Femur (tissue), 1 donor: ENCODE results near the gene CREB3L2.

ENCODE experiments used
- DNase-seq: peaks from one replicate; pipeline ENCODE4 v3.0.0-alpha.2; 2017

CREB3L2 gene

GRCh38 chr7:137893143-137893742, 108.6 kb downstream of the CREB3L2 start:
- no peak for DNase-seq

- no peak for DNase-seq
Measured at GRCh38 chr7:137891016-137891655, 110.8 kb downstream of the CREB3L2 start.

- DNase-seq, result peak; percentile 57
Measured at GRCh38 chr7:137890449-137890921, 111.4 kb downstream of the CREB3L2 start.

GRCh38 chr7:137888241-137888640, 113.6 kb downstream of the CREB3L2 start:
- DNase-seq, result no peak

- peak; percentile 58 for DNase-seq
Measured at GRCh38 chr7:137886746-137887145, 115.1 kb downstream of the CREB3L2 start.

GRCh38 chr7:137886281-137886680, 115.6 kb downstream of the CREB3L2 start:
- DNase-seq, result no peak

- no peak for DNase-seq
Measured at GRCh38 chr7:137885678-137886077, 116.2 kb downstream of the CREB3L2 start.

- DNase-seq, result no peak
Measured at GRCh38 chr7:137882806-137883205, 119.1 kb downstream of the CREB3L2 start.

- no peak for DNase-seq
Measured at GRCh38 chr7:137882261-137882668, 119.6 kb downstream of the CREB3L2 start.

GRCh38 chr7:137881607-137882260, 120.2 kb downstream of the CREB3L2 start:
- no peak for DNase-seq

- DNase-seq, result no peak
Measured at GRCh38 chr7:137880432-137880831, 121.5 kb downstream of the CREB3L2 start.

- peak; percentile 48 for DNase-seq
Measured at GRCh38 chr7:137879357-137880158, 122.3 kb downstream of the CREB3L2 start.

- DNase-seq, result peak; percentile 94
Measured at GRCh38 chr7:137878333-137878961, 123.4 kb downstream of the CREB3L2 start.

- no peak for DNase-seq
Measured at GRCh38 chr7:137877027-137877675, 124.7 kb downstream of the CREB3L2 start.

GRCh38 chr7:137875746-137876145, 126.1 kb downstream of the CREB3L2 start:
- DNase-seq, result no peak

GRCh38 chr7:137873979-137874777, 127.7 kb downstream of the CREB3L2 start:
- no peak for DNase-seq

GRCh38 chr7:137873524-137873923, 128.4 kb downstream of the CREB3L2 start:
- DNase-seq, result no peak

GRCh38 chr7:137871170-137871915, 130.5 kb downstream of the CREB3L2 start:
- DNase-seq, result no peak

- no peak for DNase-seq
Measured at GRCh38 chr7:137870684-137871083, 131.2 kb downstream of the CREB3L2 start.

- no peak for DNase-seq
Measured at GRCh38 chr7:137870078-137870477, 131.8 kb downstream of the CREB3L2 start.

- DNase-seq, result no peak
Measured at GRCh38 chr7:137869260-137869659, 132.6 kb downstream of the CREB3L2 start.
